ENCODE results near the gene TNFRSF11A.
A peak's percentile ranks its signal among the peaks of the same experiment; 100 is the strongest.

TNFRSF11A gene

GRCh38 chr18:62325806-62326645, 916 bp downstream of the TNFRSF11A start:
- DNase-seq (ENCODE audit: low spot score): no peak
- no peak for FAIRE-seq

GRCh38 chr18:62326646-62327348, 1.7 kb downstream of the TNFRSF11A start:
- no peak for DNase-seq (ENCODE audit: low spot score)
- FAIRE-seq: no peak

GRCh38 chr18:62327977-62328376, 2.9 kb downstream of the TNFRSF11A start:
- FAIRE-seq: no peak
- no peak for DNase-seq (ENCODE audit: low spot score)

GRCh38 chr18:62328586-62329525, 3.7 kb downstream of the TNFRSF11A start:
- no peak for FAIRE-seq
- DNase-seq (ENCODE audit: low spot score): no peak

GRCh38 chr18:62329691-62330454, 4.8 kb downstream of the TNFRSF11A start:
- FAIRE-seq: no peak
- DNase-seq (ENCODE audit: low spot score): no peak

GRCh38 chr18:62330650-62331049, 5.5 kb downstream of the TNFRSF11A start:
- FAIRE-seq (no peak), DNase-seq (ENCODE audit: low spot score) (no peak)

GRCh38 chr18:62331581-62332356, 6.7 kb downstream of the TNFRSF11A start:
- DNase-seq (ENCODE audit: low spot score) (no peak), FAIRE-seq (no peak)

GRCh38 chr18:62332431-62332830, 7.3 kb downstream of the TNFRSF11A start:
- no peak for DNase-seq (ENCODE audit: low spot score)
- FAIRE-seq: no peak

GRCh38 chr18:62332964-62333695, 8.0 kb downstream of the TNFRSF11A start:
- no peak for FAIRE-seq
- no peak for DNase-seq (ENCODE audit: low spot score)

- no peak for FAIRE-seq
- no peak for DNase-seq (ENCODE audit: low spot score)
Measured at GRCh38 chr18:62334120-62334519, 9.0 kb downstream of the TNFRSF11A start.

GRCh38 chr18:62335494-62335893, 10.4 kb downstream of the TNFRSF11A start:
- no peak for DNase-seq (ENCODE audit: low spot score)
- no peak for FAIRE-seq

- DNase-seq (ENCODE audit: low spot score) (no peak), FAIRE-seq (no peak)
Measured at GRCh38 chr18:62336618-62337017, 11.5 kb downstream of the TNFRSF11A start.

- FAIRE-seq (no peak), DNase-seq (ENCODE audit: low spot score) (no peak)
Measured at GRCh38 chr18:62337336-62337735, 12.2 kb downstream of the TNFRSF11A start.

GRCh38 chr18:62338446-62339105, 13.5 kb downstream of the TNFRSF11A start:
- no peak for FAIRE-seq

GRCh38 chr18:62339106-62339988, 14.2 kb downstream of the TNFRSF11A start:
- peak; percentile 56 for DNase-seq (ENCODE audit: low spot score)
- FAIRE-seq: no peak

More at GRCh38 chr18:62338446-62339105, 13.5 kb downstream of the TNFRSF11A start:
- no peak for DNase-seq (ENCODE audit: low spot score)

- FAIRE-seq (no peak), DNase-seq (ENCODE audit: low spot score) (no peak)
Measured at GRCh38 chr18:62340996-62341395, 15.9 kb downstream of the TNFRSF11A start.

- DNase-seq (ENCODE audit: low spot score) (no peak), FAIRE-seq (no peak)
Measured at GRCh38 chr18:62341473-62341872, 16.4 kb downstream of the TNFRSF11A start.

GRCh38 chr18:62342884-62343283, 17.8 kb downstream of the TNFRSF11A start:
- FAIRE-seq (no peak), DNase-seq (ENCODE audit: low spot score) (no peak)

Data from urothelium cell line (cell line).